HCT116 (cell line): Measurements from ENCODE around the gene SLC7A8.

Experiments
- EZH2 ChIP-seq: fragments of 200-600 bp; sonication (generic); IDR thresholded peaks from 2 replicates; pipeline ENCODE4 v1.6.1; 2017; ENCODE audit warnings: antibody characterized with exemption, mixed run types
- EZH2phosphoT487 ChIP-seq: fragments of 200-600 bp; IDR thresholded peaks from 2 replicates; pipeline ENCODE4 v1.6.1; 2018; ENCODE audit warnings: antibody characterized with exemption, borderline replicate concordance
- JUND ChIP-seq: IDR thresholded peaks from 2 replicates; pipeline ENCODE4 v1.6.1; 2012
- RAD21 ChIP-seq: IDR thresholded peaks from 2 replicates; pipeline ENCODE4 v1.6.1; 2012; ENCODE audit warnings: low read depth, mild to moderate bottlenecking
- YY1 ChIP-seq: IDR thresholded peaks from 2 replicates; pipeline ENCODE4 v1.6.1; 2011; ENCODE audit warnings: low read length, low read depth, moderate library complexity, mild to moderate bottlenecking; ENCODE audit not compliant: insufficient replicate concordance; ENCODE audit errors: extremely low read depth
- TF ChIP-seq, protein P1 (sequence below), 3 experiments: fragments of 200-600 bp in 1 of 3; sonication (generic) in 1 of 3; IDR thresholded peaks in 2 of 3; conservative IDR thresholded peaks in 1 of 3; 2 replicates each; pipeline ENCODE4 v1.5.1; 2012 to 2017; ENCODE audit warnings: low read depth in 2 of 3, low read length in 2 of 3, antibody characterized with exemption in 1 of 3, borderline replicate concordance in 1 of 3, control low read depth in 1 of 3, mild to moderate bottlenecking in 1 of 3, mixed read lengths in 1 of 3, mixed run types in 1 of 3, moderate library complexity in 1 of 3; ENCODE audit not compliant: insufficient read depth in 1 of 3
- TF ChIP-seq, protein P2 (sequence below): IDR thresholded peaks from 2 replicates; pipeline ENCODE4 v1.6.1; 2012

DNA sequence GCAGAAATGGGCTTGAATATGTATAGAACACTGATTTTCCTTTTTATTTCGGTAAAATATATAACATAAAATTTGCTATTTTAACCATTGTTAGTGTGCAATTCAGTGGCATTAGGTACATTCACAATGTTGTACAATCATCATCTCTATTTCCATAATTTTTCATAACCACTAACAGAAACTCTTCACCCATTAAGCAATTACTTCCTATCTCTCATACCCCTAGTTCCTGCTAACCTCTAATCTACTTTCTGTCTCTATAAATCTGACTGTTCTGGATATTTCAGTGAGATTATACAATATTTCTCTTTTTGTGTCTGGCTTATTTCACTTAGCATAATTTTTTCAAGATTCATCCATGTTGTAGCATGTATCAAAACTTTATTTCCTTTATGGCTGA is 45.4 kb upstream of the SLC7A8 start:
- TF ChIP-seq EZH2 (no peak), RAD21 (no peak), EZH2phosphoT487 (no peak), JUND (no peak), YY1 (no peak)
- TF ChIP-seq, protein P1, sequence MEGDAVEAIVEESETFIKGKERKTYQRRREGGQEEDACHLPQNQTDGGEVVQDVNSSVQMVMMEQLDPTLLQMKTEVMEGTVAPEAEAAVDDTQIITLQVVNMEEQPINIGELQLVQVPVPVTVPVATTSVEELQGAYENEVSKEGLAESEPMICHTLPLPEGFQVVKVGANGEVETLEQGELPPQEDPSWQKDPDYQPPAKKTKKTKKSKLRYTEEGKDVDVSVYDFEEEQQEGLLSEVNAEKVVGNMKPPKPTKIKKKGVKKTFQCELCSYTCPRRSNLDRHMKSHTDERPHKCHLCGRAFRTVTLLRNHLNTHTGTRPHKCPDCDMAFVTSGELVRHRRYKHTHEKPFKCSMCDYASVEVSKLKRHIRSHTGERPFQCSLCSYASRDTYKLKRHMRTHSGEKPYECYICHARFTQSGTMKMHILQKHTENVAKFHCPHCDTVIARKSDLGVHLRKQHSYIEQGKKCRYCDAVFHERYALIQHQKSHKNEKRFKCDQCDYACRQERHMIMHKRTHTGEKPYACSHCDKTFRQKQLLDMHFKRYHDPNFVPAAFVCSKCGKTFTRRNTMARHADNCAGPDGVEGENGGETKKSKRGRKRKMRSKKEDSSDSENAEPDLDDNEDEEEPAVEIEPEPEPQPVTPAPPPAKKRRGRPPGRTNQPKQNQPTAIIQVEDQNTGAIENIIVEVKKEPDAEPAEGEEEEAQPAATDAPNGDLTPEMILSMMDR (IDR thresholded peaks at IDR 0.05 in 2 of 3, conservative IDR thresholded peaks at IDR 0.05 in 1 of 3; ENCODE audit: borderline replicate concordance in 1 of 3, insufficient read depth in 1 of 3, low read depth in 2 of 3, low read length in 2 of 3) = no peak
- TF ChIP-seq, protein P2, sequence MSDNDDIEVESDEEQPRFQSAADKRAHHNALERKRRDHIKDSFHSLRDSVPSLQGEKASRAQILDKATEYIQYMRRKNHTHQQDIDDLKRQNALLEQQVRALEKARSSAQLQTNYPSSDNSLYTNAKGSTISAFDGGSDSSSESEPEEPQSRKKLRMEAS = no peak
